H9 (cell line): ENCODE data around the gene PSMB7. TPM values are rescaled to one million over a fixed set of nuclear protein-coding genes. Genes with fewer than 3 reads are reported as not detected.

Experiments
- DNase-seq: peaks from one replicate; pipeline ENCODE4 v3.0.0-alpha.2; 2017
- H2AFZ ChIP-seq: one replicate; pipeline ENCODE4 v1.6.1; 2013; ENCODE audit warnings: mild to moderate bottlenecking, low read length, control low read depth, moderate library complexity
- H2AK5ac ChIP-seq: 2 replicates; pipeline ENCODE4 v1.6.1; 2013; ENCODE audit warnings: low read length, control low read depth, mixed read lengths; ENCODE audit not compliant: insufficient read length
- H2BK120ac ChIP-seq: one replicate; pipeline ENCODE4 v1.6.1; 2013; ENCODE audit warnings: low read depth, mild to moderate bottlenecking, low read length, control low read depth, inconsistent platforms; ENCODE audit not compliant: poor library complexity, severe bottlenecking
- H2BK12ac ChIP-seq: 2 replicates; pipeline ENCODE4 v1.6.1; 2013; ENCODE audit warnings: low read length, control low read depth, mixed read lengths, low read depth; ENCODE audit not compliant: insufficient read length
- H2BK15ac ChIP-seq: 2 replicates; pipeline ENCODE4 v1.6.1; 2013; ENCODE audit warnings: low read depth, low read length, control low read depth
- H2BK20ac ChIP-seq: one replicate; pipeline ENCODE4 v1.6.1; 2013; ENCODE audit warnings: low read depth, mild to moderate bottlenecking, low read length, control low read depth, inconsistent platforms; ENCODE audit not compliant: poor library complexity, severe bottlenecking
- H2BK5ac ChIP-seq: 2 replicates; pipeline ENCODE4 v1.6.1; 2013; ENCODE audit warnings: low read length, control low read depth, mixed read lengths; ENCODE audit not compliant: insufficient read length
- H3K14ac ChIP-seq: 2 replicates; pipeline ENCODE4 v1.6.1; 2013; ENCODE audit warnings: low read length, control low read depth; ENCODE audit not compliant: insufficient read depth
- H3K18ac ChIP-seq: 2 replicates; pipeline ENCODE4 v1.6.1; 2013; ENCODE audit warnings: low read depth, mild to moderate bottlenecking, mixed read lengths, low read length, control low read depth; ENCODE audit not compliant: insufficient read length
- H3K23ac ChIP-seq: 2 replicates; pipeline ENCODE4 v1.6.1; 2013; ENCODE audit warnings: low read length, control low read depth, mixed read lengths, low read depth; ENCODE audit not compliant: insufficient read length
- H3K23me2 ChIP-seq: 2 replicates; pipeline ENCODE4 v1.6.1; 2013; ENCODE audit warnings: low read depth, mild to moderate bottlenecking, mixed read lengths, low read length, control low read depth; ENCODE audit not compliant: insufficient read length, poor library complexity, severe bottlenecking
- H3K27ac ChIP-seq: 2 replicates; pipeline ENCODE4 v1.5.1; 2013; ENCODE audit warnings: low read length, control low read depth, mixed read lengths, low read depth; ENCODE audit not compliant: insufficient read length
- H3K27me3 ChIP-seq: 2 replicates; pipeline ENCODE4 v1.6.1; 2013; ENCODE audit warnings: low read length, control low read depth, inconsistent platforms; ENCODE audit not compliant: insufficient read depth
- H3K4ac ChIP-seq: 2 replicates; pipeline ENCODE4 v1.6.1; 2013; ENCODE audit warnings: low read depth, mild to moderate bottlenecking, control low read depth, inconsistent platforms, low read length, moderate library complexity
- H3K4me1 ChIP-seq: 2 replicates; pipeline ENCODE4 v1.6.1; 2013; ENCODE audit warnings: low read length, control low read depth, inconsistent platforms; ENCODE audit not compliant: insufficient read depth
- H3K4me2 ChIP-seq: 2 replicates; pipeline ENCODE4 v1.6.1; 2013; ENCODE audit warnings: low read length, control low read depth, mixed read lengths; ENCODE audit not compliant: insufficient read length, insufficient read depth
- H3K56ac ChIP-seq: 2 replicates; pipeline ENCODE4 v1.6.1; 2013; ENCODE audit warnings: low read depth, mild to moderate bottlenecking, mixed read lengths, low read length, control low read depth; ENCODE audit not compliant: insufficient read length
- H3K79me1 ChIP-seq: 2 replicates; pipeline ENCODE4 v1.6.1; 2013; ENCODE audit warnings: low read depth, mild to moderate bottlenecking, moderate library complexity, low read length, control low read depth, inconsistent platforms; ENCODE audit not compliant: insufficient read depth, poor library complexity, severe bottlenecking
- H3K79me2 ChIP-seq: 2 replicates; pipeline ENCODE4 v1.6.1; 2013; ENCODE audit warnings: low read length, control low read depth, inconsistent platforms; ENCODE audit not compliant: insufficient read depth
- H3K9ac ChIP-seq: 2 replicates; pipeline ENCODE4 v1.6.1; 2013; ENCODE audit warnings: low read length, control low read depth, mixed read lengths; ENCODE audit not compliant: insufficient read length; ENCODE audit errors: extremely low read depth
- H3K9me3 ChIP-seq: one replicate; pipeline ENCODE4 v1.6.1; 2013; ENCODE audit warnings: low read depth, low read length, inconsistent platforms; ENCODE audit not compliant: control insufficient read depth
- H3T11ph ChIP-seq: one replicate; pipeline ENCODE4 v1.6.1; 2013; ENCODE audit warnings: mild to moderate bottlenecking, low read length, control low read depth, inconsistent platforms
- H4K20me1 ChIP-seq: one replicate; pipeline ENCODE4 v1.6.1; 2013; ENCODE audit not compliant: control insufficient read depth, insufficient read length, insufficient read depth
- H4K5ac ChIP-seq: 2 replicates; pipeline ENCODE4 v1.6.1; 2013; ENCODE audit warnings: low read depth, mild to moderate bottlenecking, mixed read lengths, low read length, control low read depth; ENCODE audit not compliant: insufficient read length
- H4K8ac ChIP-seq: replicated peaks from 2 replicates; pipeline ENCODE4 v1.6.1; 2013; ENCODE audit warnings: low read length, control low read depth, mixed read lengths, low read depth; ENCODE audit not compliant: insufficient read length
- H4K91ac ChIP-seq: 2 replicates; pipeline ENCODE4 v1.6.1; 2013; ENCODE audit warnings: low read depth, mild to moderate bottlenecking, moderate library complexity, mixed read lengths, low read length, control low read depth; ENCODE audit not compliant: insufficient read length
- H3K27ac Mint-ChIP-seq, 3 experiments: 2 replicates in 2 of 3; 3 replicates in 1 of 3; pipeline ENCODE4 v1.8.0; 2020 to 2021; ENCODE audit warnings: mixed read lengths in 3 of 3, mild to moderate bottlenecking in 1 of 3, moderate library complexity in 1 of 3
- H3K27me3 Mint-ChIP-seq: 2 replicates; pipeline ENCODE4 v1.8.0; 2021; ENCODE audit warnings: low read depth, mild to moderate bottlenecking, moderate library complexity, mixed read lengths
- H3K36me3 Mint-ChIP-seq, 3 experiments: 2 replicates in 2 of 3; 3 replicates in 1 of 3; pipeline ENCODE4 v1.8.0; 2020 to 2021; ENCODE audit warnings: low read depth in 3 of 3, mixed read lengths in 3 of 3; ENCODE audit not compliant: insufficient read depth in 1 of 3
- H3K4me1 Mint-ChIP-seq, 2 experiments: 2 replicates each; pipeline ENCODE4 v1.8.0; 2020; ENCODE audit warnings: mixed read lengths in 2 of 2
- H3K4me3 Mint-ChIP-seq, 2 experiments: 2 replicates in 1 of 2; 3 replicates in 1 of 2; pipeline ENCODE4 v1.8.0; 2020 to 2021; ENCODE audit warnings: mild to moderate bottlenecking in 2 of 2, mixed read lengths in 2 of 2, moderate library complexity in 1 of 2
- H3K9me3 Mint-ChIP-seq, 2 experiments: 2 replicates in 1 of 2; 3 replicates in 1 of 2; pipeline ENCODE4 v1.8.0; 2020; ENCODE audit warnings: mild to moderate bottlenecking in 2 of 2, mixed read lengths in 2 of 2, moderate library complexity in 1 of 2
- total RNA-seq: library from RNA; stranded (reverse); gene quantifications from 2 replicates; pipeline ENCODE4 v1.2.1, GENCODE V29; 2021
- TF ChIP-seq, protein P1 (sequence below): fragments of 200-600 bp; sonication (generic); conservative IDR thresholded peaks from 3 replicates; pipeline ENCODE4 v1.8.0; 2021; ENCODE audit warnings: antibody characterized with exemption, mild to moderate bottlenecking

The PSMB7 gene
- total RNA-seq, 1 experiment from 2014 or later = 209 TPM

DNA sequence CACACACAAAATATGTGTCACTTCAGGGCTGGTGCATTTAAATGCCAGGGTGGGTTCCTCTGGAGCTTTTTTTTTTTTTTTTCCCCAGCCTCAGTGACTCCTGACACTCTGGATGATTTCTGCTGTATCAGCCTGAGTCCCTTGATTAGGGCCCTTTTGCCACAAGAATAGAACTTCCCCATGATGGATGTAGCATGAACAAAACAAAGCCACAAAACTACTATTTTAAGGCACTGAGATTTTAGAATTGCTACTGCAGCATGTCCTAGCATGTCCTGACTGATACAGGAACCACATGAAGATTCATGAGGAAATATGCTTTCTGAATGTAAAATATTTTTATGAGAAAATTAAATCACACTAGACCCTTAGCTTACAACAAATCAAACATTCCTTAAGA is 21.1 kb upstream of the PSMB7 start:
- H4K8ac ChIP-seq = no peak overlapping the region
- no peak overlapping the region for H3K4me3 Mint-ChIP-seq
- no peak for DNase-seq

More for the DNA sequence above, 21.1 kb upstream of the PSMB7 start:
- Histone ChIP-seq H2AK5ac (no peak overlapping the region), H3T11ph (no peak overlapping the region), H3K56ac (no peak overlapping the region), H2BK12ac (no peak overlapping the region), H2AFZ (no peak overlapping the region), H3K4ac (no peak overlapping the region), H3K4me1 (no peaks in the 10 kb centered on the region), H4K5ac (no peak overlapping the region), H4K91ac (no peak overlapping the region), H3K9ac (no peak overlapping the region), H3K27me3 (no peaks in the 10 kb centered on the region), H3K27ac (no peak overlapping the region), H2BK120ac (no peak overlapping the region), H2BK5ac (no peak overlapping the region), H3K4me2 (no peak overlapping the region), H2BK15ac (no peak overlapping the region), H3K79me2 (no peaks in the 10 kb centered on the region), H3K23me2 (no peaks in the 10 kb centered on the region), H3K14ac (no peak overlapping the region), H3K23ac (no peak overlapping the region), H3K18ac (no peak overlapping the region), H3K9me3 (no peaks in the 10 kb centered on the region), H2BK20ac (no peak overlapping the region), H4K20me1 (no peaks in the 10 kb centered on the region), H3K79me1 (no peaks in the 10 kb centered on the region)
- Mint-ChIP-seq H3K4me1 (no peaks in the 10 kb centered on the region), H3K27me3 (peaks cover 44% of the 10 kb centered on the region), H3K36me3 (no peaks in the 10 kb centered on the region), H3K9me3 (no peaks in the 10 kb centered on the region), H3K27ac (no peak overlapping the region)
- TF ChIP-seq, protein P1, sequence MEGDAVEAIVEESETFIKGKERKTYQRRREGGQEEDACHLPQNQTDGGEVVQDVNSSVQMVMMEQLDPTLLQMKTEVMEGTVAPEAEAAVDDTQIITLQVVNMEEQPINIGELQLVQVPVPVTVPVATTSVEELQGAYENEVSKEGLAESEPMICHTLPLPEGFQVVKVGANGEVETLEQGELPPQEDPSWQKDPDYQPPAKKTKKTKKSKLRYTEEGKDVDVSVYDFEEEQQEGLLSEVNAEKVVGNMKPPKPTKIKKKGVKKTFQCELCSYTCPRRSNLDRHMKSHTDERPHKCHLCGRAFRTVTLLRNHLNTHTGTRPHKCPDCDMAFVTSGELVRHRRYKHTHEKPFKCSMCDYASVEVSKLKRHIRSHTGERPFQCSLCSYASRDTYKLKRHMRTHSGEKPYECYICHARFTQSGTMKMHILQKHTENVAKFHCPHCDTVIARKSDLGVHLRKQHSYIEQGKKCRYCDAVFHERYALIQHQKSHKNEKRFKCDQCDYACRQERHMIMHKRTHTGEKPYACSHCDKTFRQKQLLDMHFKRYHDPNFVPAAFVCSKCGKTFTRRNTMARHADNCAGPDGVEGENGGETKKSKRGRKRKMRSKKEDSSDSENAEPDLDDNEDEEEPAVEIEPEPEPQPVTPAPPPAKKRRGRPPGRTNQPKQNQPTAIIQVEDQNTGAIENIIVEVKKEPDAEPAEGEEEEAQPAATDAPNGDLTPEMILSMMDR = no peak
